ENCODE measurements around the gene TYW1B.
"Not testable (repeated sequence)": the region's sequence is repeated elsewhere in the genome, so short reads cannot be mapped to it uniquely, and the experiment has no call there.

Gene TYW1B, protein sequence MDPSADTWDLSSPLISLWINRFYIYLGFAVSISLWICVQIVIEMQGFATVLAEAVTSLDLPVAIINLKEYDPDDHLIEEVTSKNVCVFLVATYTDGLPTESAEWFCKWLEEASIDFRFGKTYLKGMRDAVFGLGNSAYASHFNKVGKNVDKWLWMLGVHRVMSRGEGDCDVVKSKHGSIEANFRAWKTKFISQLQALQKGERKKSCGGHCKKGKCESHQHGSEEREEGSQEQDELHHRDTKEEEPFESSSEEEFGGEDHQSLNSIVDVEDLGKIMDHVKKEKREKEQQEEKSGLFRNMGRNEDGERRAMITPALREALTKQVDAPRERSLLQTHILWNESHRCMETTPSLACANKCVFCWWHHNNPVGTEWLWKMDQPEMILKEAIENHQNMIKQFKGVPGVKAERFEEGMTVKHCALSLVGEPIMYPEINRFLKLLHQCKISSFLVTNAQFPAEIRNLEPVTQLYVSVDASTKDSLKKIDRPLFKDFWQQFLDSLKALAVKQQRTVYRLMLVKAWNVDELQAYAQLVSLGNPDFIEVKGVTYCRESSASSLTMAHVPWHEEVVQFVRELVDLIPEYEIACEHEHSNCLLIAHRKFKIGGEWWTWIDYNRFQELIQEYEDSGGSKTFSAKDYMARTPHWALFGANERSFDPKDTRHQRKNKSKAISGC

GRCh38 chr7:72827839-72828591 is at the start of gene TYW1B:
Gene TYW1B (minus strand): TSS chr7:72828200. CDS start chr7:72828075, 125 bp downstream.
- H3K27ac ChIP-seq: peak within 1 kb of the TSS; percentile 85

DNA sequence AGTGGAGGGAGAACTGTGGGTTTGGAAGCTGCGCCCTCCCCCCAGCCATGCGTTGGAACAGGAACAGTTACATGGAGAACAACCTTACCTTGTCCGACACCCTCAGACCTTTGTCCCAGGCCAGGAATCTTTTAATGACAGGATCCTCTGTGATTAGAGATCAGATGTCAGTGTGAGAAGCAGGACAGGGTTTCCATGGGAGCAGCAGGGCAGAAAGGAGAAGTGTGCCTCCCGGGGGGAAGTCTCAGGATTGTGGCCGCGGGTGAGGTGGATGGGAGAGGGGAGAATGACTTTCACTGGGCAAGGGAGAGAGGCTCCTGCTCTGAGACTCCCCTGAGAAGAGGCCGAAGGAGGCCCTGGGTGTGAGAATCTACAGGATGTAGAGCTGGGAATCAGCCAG is 39.6 kb upstream of the TYW1B start:
- not testable (repeated sequence) for H3K27ac ChIP-seq

GRCh38 chr7:72858846-72859400 is 30.9 kb upstream of the TYW1B start:
- not testable (repeated sequence) for H3K27ac ChIP-seq

DNA sequence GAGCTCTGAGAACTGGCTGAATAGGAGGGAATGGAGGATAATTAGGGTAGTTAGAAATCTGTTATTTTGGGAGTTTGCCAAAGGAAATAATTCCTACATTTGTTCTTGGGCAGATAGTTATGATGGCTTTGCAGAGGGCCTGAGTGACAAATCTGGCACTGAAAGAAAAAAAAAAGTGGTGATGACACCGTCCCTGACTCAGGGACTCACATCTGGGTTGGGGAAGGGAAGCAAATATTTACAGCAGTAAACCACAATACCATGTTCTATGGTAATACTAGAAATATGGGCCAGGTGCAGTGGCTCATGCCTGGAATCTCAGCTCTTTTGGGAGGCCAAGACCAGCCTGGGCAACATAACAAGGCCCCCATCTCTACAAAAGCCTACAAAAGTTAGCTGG is 29.9 kb upstream of the TYW1B start:
- H3K27ac ChIP-seq: not testable (repeated sequence)

GRCh38 chr7:72855261-72855660 is 27.3 kb upstream of the TYW1B start:
- H3K27ac ChIP-seq: not testable (repeated sequence)

GRCh38 chr7:72852937-72853336 is 24.9 kb upstream of the TYW1B start:
- not testable (repeated sequence) for H3K27ac ChIP-seq

GRCh38 chr7:72850746-72851145 is 22.7 kb upstream of the TYW1B start:
- not testable (repeated sequence) for H3K27ac ChIP-seq

DNA sequence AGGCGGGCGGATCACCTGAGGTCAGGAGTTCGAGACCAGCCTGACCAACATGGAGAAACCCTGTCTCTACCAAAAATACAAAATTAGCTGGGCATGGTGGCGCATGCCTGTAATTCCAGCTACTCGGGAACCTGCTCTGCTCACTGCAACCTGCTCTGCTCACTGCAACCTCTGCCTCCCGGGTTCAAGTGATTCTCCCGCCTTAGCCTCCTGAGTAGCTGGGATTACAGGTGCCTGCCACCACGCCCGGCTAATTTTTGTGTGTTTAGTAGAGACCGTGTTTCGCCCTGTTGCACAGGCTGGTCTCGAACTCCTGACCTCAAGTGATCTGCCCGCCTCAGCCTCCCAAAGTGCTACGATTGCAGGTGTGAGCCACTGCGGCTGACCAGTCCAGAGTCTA is 16.1 kb upstream of the TYW1B start:
- not testable (repeated sequence) for H3K27ac ChIP-seq

DNA sequence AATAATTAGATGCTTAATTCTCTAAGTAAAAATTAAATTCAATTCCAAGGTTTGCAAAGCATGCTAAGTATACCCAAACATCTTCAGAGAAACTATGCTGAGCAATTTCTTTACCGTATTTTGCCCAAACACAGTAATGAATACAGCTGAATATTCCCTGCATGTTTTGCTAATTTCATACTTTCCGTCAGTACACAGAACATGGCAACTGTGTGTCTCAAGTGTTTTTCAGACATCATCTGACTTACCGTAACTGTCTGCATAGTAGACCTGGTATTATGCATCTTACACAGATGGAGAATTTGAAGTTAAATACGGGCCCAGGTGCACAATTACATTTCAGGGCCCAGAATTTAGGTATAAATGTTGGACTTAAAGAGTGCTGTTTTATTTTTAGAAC is 15.2 kb upstream of the TYW1B start:
- H3K27ac ChIP-seq: not testable (repeated sequence)

DNA sequence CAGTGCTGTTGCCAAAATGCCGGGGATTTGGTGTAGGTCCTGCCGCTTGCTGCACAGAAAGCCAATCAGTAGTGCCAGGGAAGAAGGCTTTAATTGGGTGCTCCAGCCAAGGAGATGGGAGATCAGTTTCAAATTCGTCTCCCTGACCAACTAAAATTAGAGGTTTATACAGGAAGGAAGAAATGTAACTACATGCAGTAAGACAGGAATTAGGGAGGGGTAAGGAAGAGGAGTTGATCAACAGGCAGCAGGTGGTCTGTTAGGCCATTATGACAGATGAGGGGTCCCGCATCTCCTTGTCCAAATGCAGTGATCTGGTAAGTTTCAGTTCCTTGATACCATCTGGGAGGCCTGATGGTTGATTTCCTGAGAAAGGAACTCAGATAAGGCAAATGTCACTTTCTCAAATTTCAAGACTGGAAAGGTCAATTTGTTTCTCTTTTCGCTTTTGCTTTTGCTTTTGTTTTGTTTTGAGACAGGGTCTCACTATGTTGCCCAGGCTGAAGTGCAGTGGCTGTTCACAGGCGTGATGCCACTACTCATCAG is 13.0 kb upstream of the TYW1B start:
- not testable (repeated sequence) for H3K27ac ChIP-seq

- H3K27ac ChIP-seq: not testable (repeated sequence)
Observed at GRCh38 chr7:72838315-72838714, 10.3 kb upstream of the TYW1B start.

- H3K27ac ChIP-seq: not testable (repeated sequence)
Observed at GRCh38 chr7:72837291-72837690, 9.3 kb upstream of the TYW1B start.

GRCh38 chr7:72830567-72830966 is 2.6 kb upstream of the TYW1B start:
- H3K27ac ChIP-seq: peak overlapping the region; percentile 85; the same call in 1 of the 2 replicates

DNA sequence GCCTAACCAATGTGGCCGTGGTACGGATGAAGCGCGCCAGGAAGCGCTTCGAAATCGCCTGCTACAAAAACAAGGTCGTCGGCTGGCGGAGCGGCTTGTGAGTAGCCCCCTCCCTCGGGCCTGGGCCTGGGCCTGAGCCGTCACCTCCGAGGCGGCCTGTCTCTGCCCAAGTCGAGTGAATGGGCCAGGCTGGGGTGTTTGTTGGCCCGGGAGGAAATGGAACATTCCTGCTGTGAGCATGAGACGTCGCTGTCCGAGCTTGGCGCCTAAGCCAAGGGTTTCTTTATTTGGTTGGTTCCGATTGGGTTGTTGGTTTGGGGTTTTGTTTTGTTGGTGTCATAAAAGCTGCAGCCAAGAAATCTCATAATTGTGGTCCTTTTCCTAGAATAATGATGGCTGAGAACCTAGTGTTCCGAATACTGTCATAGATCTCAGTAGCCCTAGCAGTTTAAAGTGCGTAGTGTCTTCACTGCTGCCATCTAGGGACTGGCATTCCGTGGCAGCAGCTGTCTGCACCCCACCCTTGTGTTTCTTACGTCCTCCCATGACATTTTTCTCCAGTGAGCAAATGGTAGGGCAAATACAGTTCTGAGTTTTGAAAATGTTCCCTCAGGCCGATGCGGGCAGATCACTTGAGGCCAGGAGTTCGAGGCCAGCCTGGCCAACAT is 1.8 kb upstream of the TYW1B start:
- peak; percentile 85 for TF ChIP-seq CTCF (IDR thresholded peaks at IDR 0.05)
- peak overlapping the region; percentile 85 for H3K27ac ChIP-seq

DNA sequence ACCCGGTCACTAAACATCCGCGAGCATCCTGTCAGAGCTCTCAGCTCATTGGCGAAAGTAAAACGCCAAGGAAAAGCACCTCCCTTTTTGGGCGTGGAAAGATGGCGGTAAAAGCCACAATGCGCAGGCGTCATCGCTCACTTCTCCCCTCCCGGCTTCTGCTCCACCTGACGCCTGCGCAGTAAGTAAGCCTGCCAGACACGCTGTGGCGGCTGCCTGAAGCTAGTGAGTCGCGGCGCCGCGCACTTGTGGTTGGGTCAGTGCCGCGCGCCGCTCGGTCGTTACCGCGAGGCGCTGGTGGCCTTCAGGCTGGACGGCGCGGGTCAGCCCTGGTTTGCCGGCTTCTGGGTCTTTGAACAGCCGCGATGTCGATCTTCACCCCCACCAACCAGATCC is 1.3 kb upstream of the TYW1B start:
- H3K27ac ChIP-seq: peak overlapping the region; percentile 85

Data from 22Rv1 (cell line).